Measurements from ENCODE around the gene CPEB2. TPM values are rescaled to one million over a fixed set of nuclear protein-coding genes. Genes with fewer than 3 reads are reported as not detected.

CPEB2 gene
- total RNA-seq, 4 donors from 2014 or later, result 12.5 to 24.3 (median 16.4) TPM

GRCh38 chr4:15034071-15034764, 31.9 kb downstream of the CPEB2 start:
- TF ChIP-seq POLR2A (IDR thresholded peaks at IDR 0.05) (no peak), CTCF (IDR thresholded peaks at IDR 0.05) (no peak)
- no peak for DNase-seq
- Histone ChIP-seq H3K36me3 (no peaks in the 10 kb centered on the region), H3K27ac (peak overlapping the region in 2 of 3 donors; percentile 8 to 12), H3K4me1 (peaks cover 4 to 14% of the 10 kb centered on the region in 2 donors), H3K9me3 (no peaks in the 10 kb centered on the region), H3K4me3 (replicated peaks in 1 of 3) (no peak overlapping the region), H3K27me3 (no peaks in the 10 kb centered on the region)
- intact Hi-C loops (cut with DNase I), result no loop called here
- WGBS, 2 donors, result 81 to 83% methylated on average over 6 of the region's 6 CpGs

- H3K27ac ChIP-seq, result peak overlapping the region in 1 of 3 donors; percentile 8
- H3K9me3 ChIP-seq, result no peaks in the 10 kb centered on the region
- peaks cover 4 to 14% of the 10 kb centered on the region in 2 donors for H3K4me1 ChIP-seq
- H3K36me3 ChIP-seq, result no peaks in the 10 kb centered on the region
- H3K4me3 ChIP-seq (replicated peaks in 1 of 3), result no peak overlapping the region
- DNase-seq, result no peak
- intact Hi-C loops (cut with DNase I), result no loop called here
- no peaks in the 10 kb centered on the region for H3K27me3 ChIP-seq
- TF ChIP-seq CTCF (IDR thresholded peaks at IDR 0.05), result no peak
These were observed 32.9 kb downstream of the CPEB2 start for GRCh38 chr4:15035159-15035558.

GRCh38 chr4:15037923-15038541, 35.8 kb downstream of the CPEB2 start:
- Histone ChIP-seq H3K4me3 (replicated peaks in 1 of 3) (no peak overlapping the region), H3K27ac (no peak overlapping the region), H3K36me3 (no peaks in the 10 kb centered on the region), H3K4me1 (peaks cover 1 to 6% of the 10 kb centered on the region in 2 donors), H3K9me3 (no peaks in the 10 kb centered on the region), H3K27me3 (no peaks in the 10 kb centered on the region)
- no peak for DNase-seq
- intact Hi-C loops (cut with DNase I), result no loop called here
- TF ChIP-seq POLR2A (IDR thresholded peaks at IDR 0.05) (no peak), CTCF (IDR thresholded peaks at IDR 0.05) (no peak)

DNA sequence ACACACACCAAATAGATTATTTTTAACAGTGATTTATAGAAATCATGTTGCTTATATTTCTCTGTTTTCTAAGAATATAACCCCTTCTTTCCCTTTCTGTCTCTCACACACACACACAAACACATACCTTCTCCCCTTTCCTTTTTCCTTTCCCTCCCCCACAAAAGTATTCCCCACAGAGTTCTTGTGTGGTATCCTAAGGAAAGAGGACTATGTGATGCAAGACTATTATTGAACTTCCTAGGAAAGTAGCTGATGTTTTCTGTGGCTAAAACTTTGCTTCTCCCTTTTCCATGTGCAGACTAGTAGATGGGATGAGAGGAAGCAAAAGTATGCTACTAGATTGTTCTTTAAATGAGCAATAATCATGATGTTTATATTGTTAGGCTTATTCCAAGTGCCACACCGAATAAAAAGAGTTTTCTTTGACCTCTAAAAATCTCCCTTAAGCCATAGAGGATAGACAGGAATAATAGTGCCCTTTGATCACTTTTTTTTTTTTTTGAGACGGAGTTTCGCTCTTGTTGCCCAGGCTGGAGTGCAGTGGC, 38.7 kb downstream of the CPEB2 start:
- intact Hi-C loops (cut with DNase I), result no loop called here
- no peaks in the 10 kb centered on the region for H3K27me3 ChIP-seq
- H3K4me1 ChIP-seq, result peaks cover 0 to 15% of the 10 kb centered on the region in 2 donors
- no peak for DNase-seq
- no peaks in the 10 kb centered on the region for H3K9me3 ChIP-seq
- no peaks in the 10 kb centered on the region for H3K36me3 ChIP-seq
- no peak overlapping the region for H3K4me3 ChIP-seq (replicated peaks in 1 of 3)
- 88 to 91% methylated on average over 3 of the region's 3 CpGs for WGBS, 2 donors
- no peak overlapping the region for H3K27ac ChIP-seq
- TF ChIP-seq POLR2A (IDR thresholded peaks at IDR 0.05) (no peak), CTCF (IDR thresholded peaks at IDR 0.05) (no peak)

DNA sequence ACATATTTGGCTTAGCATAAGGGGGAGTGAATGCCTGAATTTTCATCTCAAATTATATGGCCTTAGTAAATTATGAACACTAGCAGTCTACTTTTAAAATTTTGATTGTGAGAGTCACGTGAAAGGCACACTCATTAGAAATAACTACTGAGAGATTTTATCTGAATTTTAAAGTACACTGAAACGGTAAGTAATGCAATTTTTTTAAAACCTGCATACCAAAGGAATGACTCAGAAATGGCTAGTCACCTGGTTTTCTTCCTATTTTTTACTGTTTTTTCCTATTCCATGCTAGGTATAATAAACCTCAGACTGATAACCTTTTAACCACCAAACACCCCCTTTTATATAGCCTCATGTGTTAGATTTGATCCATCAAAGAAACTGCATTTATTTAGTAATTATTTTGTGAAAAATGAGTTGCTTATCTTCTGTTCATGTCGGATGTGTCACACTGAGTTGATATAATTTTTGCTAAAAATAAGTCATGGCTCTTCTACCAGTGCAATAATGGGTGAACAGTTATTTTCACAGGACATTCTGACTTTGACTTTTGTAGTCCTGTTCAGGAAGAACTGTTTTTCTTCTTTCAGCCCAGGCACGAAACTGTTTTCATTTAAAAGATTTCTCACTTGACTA, 40.4 kb downstream of the CPEB2 start:
- no peaks in the 10 kb centered on the region for H3K27me3 ChIP-seq
- no peak overlapping the region for H3K27ac ChIP-seq
- TF ChIP-seq POLR2A (IDR thresholded peaks at IDR 0.05), result no peak
- TF ChIP-seq CTCF (IDR thresholded peaks at IDR 0.05), result no peak
- no peak overlapping the region for H3K4me3 ChIP-seq (replicated peaks in 1 of 3)
- peaks cover 0 to 15% of the 10 kb centered on the region in 2 donors for H3K4me1 ChIP-seq
- no peaks in the 10 kb centered on the region for H3K9me3 ChIP-seq
- no peaks in the 10 kb centered on the region for H3K36me3 ChIP-seq
- WGBS, 2 donors, result 61 to 67% methylated on average over 4 of the region's 4 CpGs
- DNase-seq, result no peak
- intact Hi-C loops (cut with DNase I), result no loop called here

All from thyroid gland (tissue), 4 donors.